GM23248 (cell line): ENCODE results near the gene FER. TPM values are rescaled to one million over a fixed set of nuclear protein-coding genes. Genes with fewer than 3 reads are reported as not detected.
A peak's percentile ranks its signal among the peaks of the same experiment; 100 is the strongest.

Experiments used
- DNase-seq: peaks from one replicate; pipeline ENCODE4 v3.0.0-alpha.2; 2015
- H2AFZ ChIP-seq: fragments of 200-600 bp; sonication (generic); 2 replicates; pipeline ENCODE4 v1.6.1; 2016; ENCODE audit warnings: antibody characterized with exemption
- H3F3A ChIP-seq: fragments of 200-600 bp; sonication (generic); 2 replicates; pipeline ENCODE4 v1.6.1; 2016; ENCODE audit warnings: mild to moderate bottlenecking, antibody characterized with exemption, mixed run types; ENCODE audit not compliant: insufficient read depth
- H3K27ac ChIP-seq: fragments of 200-600 bp; sonication (generic); 2 replicates; pipeline ENCODE4 v1.5.1; 2016; ENCODE audit warnings: mild to moderate bottlenecking
- H3K27me3 ChIP-seq: fragments of 200-600 bp; sonication (generic); replicated peaks from 2 replicates; pipeline ENCODE4 v1.6.1; 2016; ENCODE audit warnings: mild to moderate bottlenecking; ENCODE audit not compliant: insufficient read depth
- H3K36me3 ChIP-seq: fragments of 200-600 bp; sonication (generic); 2 replicates; pipeline ENCODE4 v1.6.1; 2016; ENCODE audit warnings: low read depth, mild to moderate bottlenecking
- H3K4me1 ChIP-seq: fragments of 200-600 bp; sonication (generic); 2 replicates; pipeline ENCODE4 v1.6.1; 2016; ENCODE audit warnings: mild to moderate bottlenecking; ENCODE audit not compliant: insufficient read depth
- H3K4me2 ChIP-seq: fragments of 200-600 bp; sonication (generic); one replicate; pipeline ENCODE4 v1.6.1; 2016; ENCODE audit warnings: mild to moderate bottlenecking; ENCODE audit not compliant: unreplicated experiment
- H3K4me3 ChIP-seq: fragments of 200-600 bp; sonication (generic); 2 replicates; pipeline ENCODE4 v1.5.1; 2016; ENCODE audit warnings: mild to moderate bottlenecking
- H3K79me2 ChIP-seq: fragments of 200-600 bp; sonication (generic); 2 replicates; pipeline ENCODE4 v1.6.1; 2016; ENCODE audit warnings: mild to moderate bottlenecking; ENCODE audit not compliant: insufficient read depth
- H3K9ac ChIP-seq: fragments of 200-600 bp; sonication (generic); 2 replicates; pipeline ENCODE4 v1.6.1; 2016; ENCODE audit warnings: mild to moderate bottlenecking
- H3K9me2 ChIP-seq: fragments of 200-600 bp; sonication (generic); 2 replicates; pipeline ENCODE4 v1.6.1; 2016; ENCODE audit warnings: mixed run types, mild to moderate bottlenecking, moderate library complexity; ENCODE audit not compliant: insufficient read depth
- H3K9me3 ChIP-seq: fragments of 200-600 bp; sonication (generic); one replicate; pipeline ENCODE4 v1.6.1; 2017; ENCODE audit warnings: low read depth
- H4K20me1 ChIP-seq: fragments of 200-600 bp; sonication (generic); 2 replicates; pipeline ENCODE4 v1.6.0; 2016; ENCODE audit not compliant: insufficient read depth
- EZH2 ChIP-seq: fragments of 200-600 bp; sonication (generic); IDR thresholded peaks from 2 replicates; pipeline ENCODE4 v1.6.1; 2018; ENCODE audit warnings: antibody characterized with exemption, mild to moderate bottlenecking; ENCODE audit not compliant: insufficient read depth, poor library complexity, severe bottlenecking
- EZH2phosphoT487 ChIP-seq: fragments of 200-600 bp; sonication (generic); IDR thresholded peaks from 2 replicates; pipeline ENCODE4 v1.6.1; 2018; ENCODE audit warnings: antibody characterized with exemption, moderate library complexity, mild to moderate bottlenecking, low read depth; ENCODE audit not compliant: insufficient read depth
- WGBS, 2 experiments: methylation state at CpG; one replicate each; pipeline ENCODE4 v1.1.6; 2015 to 2017; ENCODE audit warnings: low lambda C conversion rate in 2 of 2, low coverage in 1 of 2; ENCODE audit errors: missing lambda C conversion rate in 2 of 2; 5-methylcytosine and 5-hydroxymethylcytosine counted together
- in situ Hi-C: fragments of 300-500 bp; cut with MboI; formaldehyde crosslinking; loops from 2 replicates; pipeline ENCODE4 v1.15.0; 2020
- polyA plus RNA-seq: library from polyadenylated mRNA; unstranded; fragments of >200 nt; fragmentation: Nextera tagmentation; extraction: Ambion mirVana; gene quantifications from 2 replicates; pipeline ENCODE4 v1.2.1, GENCODE V29; 2016
- total RNA-seq: library from RNA; depleted of rRNA; stranded (reverse); fragments of >200 nt; shearing (Covaris generic); gene quantifications from 2 replicates; pipeline ENCODE4 v1.2.3, GENCODE V29; 2014

Gene FER
- total and polyA plus RNA-seq, 2 experiments from 2014 or later, result 16.6 to 24.9 TPM

DNA sequence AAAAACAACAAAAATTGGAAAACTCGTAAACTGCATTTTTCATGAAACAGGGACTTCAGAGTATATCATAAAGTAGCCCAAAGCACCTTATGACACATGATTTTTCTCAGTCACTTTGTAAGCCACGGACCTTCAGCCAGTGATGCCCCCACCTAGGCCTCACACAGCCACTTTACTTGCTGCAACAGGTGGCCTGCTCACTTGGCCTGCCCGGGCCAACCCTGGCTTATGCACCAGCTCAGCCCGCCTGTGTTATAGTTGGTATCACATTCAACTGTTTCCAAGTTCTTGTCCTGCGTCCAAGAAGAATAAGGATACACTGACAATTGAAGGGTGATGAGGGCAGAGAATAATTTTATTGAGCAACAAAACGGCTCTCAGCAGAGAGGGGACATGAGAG is 219.2 kb downstream of the FER start:
- Histone ChIP-seq H3K4me3 (no peak overlapping the region), H3K9me2 (no peaks in the 10 kb centered on the region), H3K9ac (no peak overlapping the region), H3F3A (no peaks in the 10 kb centered on the region), H3K36me3 (0 out of 2 replicates have a peak, but pooled peaks cover 3% of the 10 kb centered on the region), H3K27ac (no peak overlapping the region), H3K4me2 (no peak overlapping the region), H3K9me3 (no peaks in the 10 kb centered on the region), H4K20me1 (no peaks in the 10 kb centered on the region), H3K27me3 (no peaks in the 10 kb centered on the region), H3K79me2 (no peaks in the 10 kb centered on the region), H2AFZ (no peak overlapping the region), H3K4me1 (no peaks in the 10 kb centered on the region)
- WGBS, 2 experiments, result 95 to 97% methylated on average over 6 of the region's 6 CpGs
- in situ Hi-C loops, result no loop called here
- no peak for TF ChIP-seq EZH2phosphoT487
- no peak for TF ChIP-seq EZH2
- DNase-seq, result no peak

DNA sequence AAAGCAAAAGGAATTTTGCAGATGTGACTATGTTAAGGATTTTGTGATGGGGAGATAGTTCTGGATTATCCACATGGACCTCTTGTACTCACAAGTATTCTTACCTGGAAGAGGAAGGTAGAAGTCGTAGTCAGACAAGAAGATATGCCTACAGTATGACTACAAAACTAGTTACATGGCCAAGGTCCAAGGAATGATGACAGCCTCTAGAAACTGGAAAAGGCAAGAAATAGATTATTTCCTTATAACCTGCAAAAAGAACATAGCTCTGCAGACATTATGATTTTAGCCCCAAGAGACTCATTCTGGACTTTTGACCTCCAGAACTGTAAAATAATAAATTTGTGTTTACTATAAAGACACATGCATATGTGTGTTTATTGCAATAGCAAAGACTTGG is 226.9 kb downstream of the FER start:
- no peaks in the 10 kb centered on the region for H3K4me1 ChIP-seq
- in situ Hi-C loops, result no loop called here
- WGBS, 2 experiments, result 91 to 97% methylated on average over 1 of the region's 1 CpG
- H3K4me3 ChIP-seq, result no peak overlapping the region
- H3K9me3 ChIP-seq, result no peaks in the 10 kb centered on the region
- H3K79me2 ChIP-seq, result no peaks in the 10 kb centered on the region
- no peaks in the 10 kb centered on the region for H3K9me2 ChIP-seq
- no peaks in the 10 kb centered on the region for H4K20me1 ChIP-seq
- H3K27ac ChIP-seq, result no peak overlapping the region
- no peaks in the 10 kb centered on the region for H3K27me3 ChIP-seq
- no peak overlapping the region for H2AFZ ChIP-seq
- no peak overlapping the region for H3K4me2 ChIP-seq
- TF ChIP-seq EZH2, result no peak
- no peak for TF ChIP-seq EZH2phosphoT487
- H3K36me3 ChIP-seq, result 0 out of 2 replicates have a peak, but pooled peaks cover 4% of the 10 kb centered on the region
- DNase-seq, result no peak
- H3K9ac ChIP-seq, result no peak overlapping the region
- no peaks in the 10 kb centered on the region for H3F3A ChIP-seq

DNA sequence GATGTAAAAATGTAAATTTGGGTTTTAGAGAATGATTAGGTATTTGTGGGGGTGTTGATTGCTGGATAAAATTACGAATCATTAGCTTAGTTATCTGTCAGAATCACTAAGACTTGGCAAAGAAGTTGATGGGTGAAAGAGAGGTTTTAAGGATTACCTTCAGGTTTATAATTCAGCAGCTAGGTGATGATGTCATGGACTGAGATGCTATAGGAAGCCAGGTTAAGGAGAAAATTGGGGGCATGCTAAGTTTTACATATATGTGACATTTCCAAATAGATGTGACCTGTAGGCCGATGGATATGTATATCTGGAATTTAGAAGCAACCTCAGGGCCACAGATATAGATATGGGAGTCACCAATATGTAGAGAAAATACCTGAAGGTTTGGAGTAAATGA is 228.0 kb downstream of the FER start:
- Histone ChIP-seq H4K20me1 (no peaks in the 10 kb centered on the region), H3K4me1 (no peaks in the 10 kb centered on the region), H3F3A (no peaks in the 10 kb centered on the region), H3K9me2 (no peaks in the 10 kb centered on the region), H3K36me3 (0 out of 2 replicates have a peak, but pooled peaks cover 4% of the 10 kb centered on the region), H3K4me2 (no peak overlapping the region), H3K9me3 (no peaks in the 10 kb centered on the region), H3K9ac (no peak overlapping the region), H3K27ac (no peak overlapping the region), H3K79me2 (no peaks in the 10 kb centered on the region), H2AFZ (no peak overlapping the region), H3K4me3 (no peak overlapping the region), H3K27me3 (no peaks in the 10 kb centered on the region)
- no peak for DNase-seq
- 96% methylated on average over 2 of the region's 2 CpGs for WGBS, 2 experiments
- TF ChIP-seq EZH2phosphoT487, result no peak
- TF ChIP-seq EZH2, result no peak
- in situ Hi-C loops, result no loop called here

DNA sequence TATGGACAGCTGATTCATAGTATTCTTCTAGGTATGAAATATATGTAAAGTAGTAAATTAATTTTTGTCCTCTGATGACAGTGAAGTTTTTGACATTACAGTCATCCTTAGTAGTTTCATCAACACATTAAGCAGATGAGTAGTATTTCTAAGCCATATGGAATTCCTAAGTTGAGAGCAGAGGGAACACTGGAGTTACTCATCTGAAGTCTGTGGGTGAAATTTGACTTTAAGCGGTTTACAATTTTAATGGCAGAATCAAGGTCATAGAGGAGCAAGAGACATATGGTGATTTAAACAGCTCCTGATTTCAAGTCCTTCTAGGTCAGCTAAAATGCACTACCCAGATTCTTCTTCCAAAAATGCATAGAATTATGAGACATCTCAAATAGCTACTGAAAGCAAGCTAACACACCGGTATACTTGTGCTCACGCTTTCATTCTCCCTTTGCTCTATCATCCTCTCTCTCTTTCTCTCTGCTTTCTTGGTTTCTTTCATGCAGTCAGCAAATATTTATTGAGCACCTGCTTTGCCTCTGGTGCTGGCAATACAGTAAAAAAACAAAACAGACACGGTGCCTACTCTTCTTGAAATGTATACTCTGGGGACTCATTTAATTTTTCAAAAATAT is 235.9 kb downstream of the FER start:
- H2AFZ ChIP-seq, result no peak overlapping the region
- H3K9me2 ChIP-seq, result no peaks in the 10 kb centered on the region
- H3K4me1 ChIP-seq, result peaks cover 14% of the 10 kb centered on the region
- no peaks in the 10 kb centered on the region for H3K27me3 ChIP-seq
- H3K79me2 ChIP-seq, result no peaks in the 10 kb centered on the region
- TF ChIP-seq EZH2 (no peak), EZH2phosphoT487 (no peak)
- peaks cover 22% of the 10 kb centered on the region for H3F3A ChIP-seq
- DNase-seq, result peak; percentile 60
- WGBS, 2 experiments, result 53 to 60% methylated on average over 4 of the region's 4 CpGs
- in situ Hi-C loops, result no loop called here
- H3K4me2 ChIP-seq, result peak overlapping the region; percentile 28
- no peaks in the 10 kb centered on the region for H4K20me1 ChIP-seq
- no peaks in the 10 kb centered on the region for H3K9me3 ChIP-seq
- no peak overlapping the region for H3K9ac ChIP-seq
- H3K36me3 ChIP-seq, result 0 out of 2 replicates have a peak, but pooled peaks cover 10% of the 10 kb centered on the region
- peak overlapping the region; percentile 18; the same call in 1 of the 2 replicates for H3K27ac ChIP-seq
- H3K4me3 ChIP-seq, result no peak overlapping the region
